ENCODE results near the gene IGFBP2.

Gene IGFBP2

DNA sequence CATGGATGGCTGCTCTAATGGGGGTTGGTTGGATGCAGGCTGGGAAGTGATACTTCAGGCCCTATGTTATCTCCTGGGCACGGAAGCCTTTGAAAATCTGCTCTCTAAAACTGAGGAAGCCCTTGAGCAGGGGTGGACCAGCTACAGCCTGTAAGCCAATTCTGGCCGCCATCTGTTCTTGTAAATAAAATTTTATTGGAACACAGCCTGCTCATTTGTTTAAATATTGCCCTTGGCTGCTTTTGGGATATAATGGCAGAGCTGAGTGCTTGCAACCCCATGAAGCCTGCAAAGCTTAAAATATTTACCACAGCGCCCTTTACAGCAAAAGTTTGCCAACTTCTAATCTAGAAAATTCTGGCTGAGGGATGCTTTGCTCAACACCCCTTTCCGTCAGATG lies 11.9 kb upstream of the IGFBP2 start:
- H3K4me3 ChIP-seq (ENCODE audit: low read depth, low read length) = no peak overlapping the region
- no peak for DNase-seq (ENCODE audit: low read depth)

DNA sequence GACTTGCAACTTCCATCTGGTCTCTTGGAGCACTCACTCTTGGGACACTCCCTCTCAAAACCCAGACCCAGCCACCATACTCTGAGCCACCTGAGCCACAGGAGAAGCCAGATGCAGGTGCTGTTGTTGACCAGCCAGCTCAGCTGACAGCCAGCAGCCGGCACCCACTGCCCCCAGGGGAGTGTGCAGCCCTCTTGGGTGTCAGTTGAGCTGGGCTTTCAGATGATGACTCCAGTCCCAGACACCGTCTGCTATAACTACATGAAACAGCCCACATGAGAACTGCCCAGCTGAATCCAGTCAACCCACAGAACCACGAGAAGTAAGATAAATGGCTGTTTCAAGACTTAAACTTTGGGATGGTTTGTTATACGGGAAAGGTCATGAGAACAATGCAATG lies 10.7 kb upstream of the IGFBP2 start:
- H3K4me3 ChIP-seq (ENCODE audit: low read depth, low read length) = no peak overlapping the region
- no peak for TF ChIP-seq CTCF (IDR thresholded peaks at IDR 0.05; ENCODE audit: insufficient read depth, low read depth, low read length, missing control alignments)
- no peak for DNase-seq (ENCODE audit: low read depth)

More for the DNA sequence above, 11.9 kb upstream of the IGFBP2 start:
- TF ChIP-seq CTCF (IDR thresholded peaks at IDR 0.05; ENCODE audit: insufficient read depth, low read depth, low read length, missing control alignments) = no peak

- TF ChIP-seq CTCF (IDR thresholded peaks at IDR 0.05; ENCODE audit: insufficient read depth, low read depth, low read length, missing control alignments) = no peak
- no peak for DNase-seq (ENCODE audit: low read depth)
- no peak overlapping the region for H3K4me3 ChIP-seq (ENCODE audit: low read depth, low read length)
These were observed 9.0 kb upstream of the IGFBP2 start for GRCh38 chr2:216624251-216624650.

DNA sequence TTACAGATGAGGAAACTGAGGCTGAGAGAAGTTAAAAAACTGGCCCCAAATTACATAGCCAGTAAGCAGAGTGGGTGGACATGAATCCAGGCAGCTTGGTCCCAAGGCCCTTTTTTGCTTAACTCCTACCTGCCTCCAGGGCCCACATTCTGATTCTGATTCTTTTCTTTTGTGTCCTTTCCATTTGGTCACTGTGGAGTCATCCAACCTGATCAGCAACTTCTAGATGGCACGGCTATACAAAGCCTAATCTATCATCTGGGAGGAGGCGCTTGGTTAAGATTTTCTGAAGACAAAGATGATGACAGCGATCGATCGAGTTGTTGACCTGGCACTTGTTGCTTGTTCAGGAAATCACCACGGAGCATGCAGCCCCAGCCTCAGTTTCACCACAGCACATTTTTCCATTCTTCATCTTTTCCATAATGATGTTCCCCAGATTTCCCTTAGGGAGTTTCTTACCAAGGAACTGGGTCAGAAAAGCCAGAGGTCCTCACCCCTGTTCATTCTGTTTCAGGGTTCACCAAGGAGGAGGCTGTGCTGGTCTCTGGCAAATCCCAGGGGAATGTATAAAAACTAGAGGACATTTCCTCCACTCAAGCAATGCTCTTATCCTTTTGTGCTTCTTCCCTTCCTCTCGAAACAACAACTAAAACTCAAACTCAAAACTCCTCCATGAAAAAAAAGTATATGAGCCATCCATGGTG lies 6.9 kb upstream of the IGFBP2 start:
- TF ChIP-seq CTCF (IDR thresholded peaks at IDR 0.05; ENCODE audit: insufficient read depth, low read depth, low read length, missing control alignments) = no peak
- no peak overlapping the region for H3K4me3 ChIP-seq (ENCODE audit: low read depth, low read length)
- DNase-seq (ENCODE audit: low read depth) = no peak

GRCh38 chr2:216626875-216627245 lies 6.4 kb upstream of the IGFBP2 start:
- TF ChIP-seq CTCF (IDR thresholded peaks at IDR 0.05; ENCODE audit: insufficient read depth, low read depth, low read length, missing control alignments) = no peak
- no peak overlapping the region for H3K4me3 ChIP-seq (ENCODE audit: low read depth, low read length)
- DNase-seq (ENCODE audit: low read depth) = no peak

DNA sequence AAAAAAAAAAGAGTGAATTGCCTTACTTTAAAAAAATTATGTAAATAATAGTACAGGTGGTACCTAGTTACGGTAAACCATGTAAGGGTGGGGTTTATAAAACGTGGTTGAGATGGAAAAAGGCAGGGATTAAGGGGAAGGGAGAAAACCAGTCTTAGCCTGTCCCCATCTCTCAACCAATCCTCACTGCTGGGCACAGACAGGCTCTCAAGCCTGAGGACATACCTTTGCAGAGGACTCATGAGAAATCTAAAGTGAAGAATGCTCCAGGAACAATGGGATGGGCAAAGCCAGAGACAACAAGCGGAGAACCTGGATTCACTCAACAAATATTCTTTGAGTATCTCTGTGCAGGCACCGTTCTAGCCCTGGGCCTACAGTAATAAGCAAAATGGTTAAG lies 3.4 kb upstream of the IGFBP2 start:
- no peak for DNase-seq (ENCODE audit: low read depth)
- no peak for TF ChIP-seq CTCF (IDR thresholded peaks at IDR 0.05; ENCODE audit: insufficient read depth, low read depth, low read length, missing control alignments)
- no peak overlapping the region for H3K4me3 ChIP-seq (ENCODE audit: low read depth, low read length)

GRCh38 chr2:216632346-216632951 lies 771 bp upstream of the IGFBP2 start:
- DNase-seq (ENCODE audit: low read depth) = no peak
- TF ChIP-seq CTCF (IDR thresholded peaks at IDR 0.05; ENCODE audit: insufficient read depth, low read depth, low read length, missing control alignments) = no peak
- H3K4me3 ChIP-seq (ENCODE audit: low read depth, low read length) = no peak overlapping the region
